ENCODE results near the gene CEBPB. TPM values are rescaled to one million over a fixed set of nuclear protein-coding genes. Genes with fewer than 3 reads are reported as not detected.

Gene CEBPB
- total RNA-seq, 1 donor from 2014 or later: 113 TPM

DNA sequence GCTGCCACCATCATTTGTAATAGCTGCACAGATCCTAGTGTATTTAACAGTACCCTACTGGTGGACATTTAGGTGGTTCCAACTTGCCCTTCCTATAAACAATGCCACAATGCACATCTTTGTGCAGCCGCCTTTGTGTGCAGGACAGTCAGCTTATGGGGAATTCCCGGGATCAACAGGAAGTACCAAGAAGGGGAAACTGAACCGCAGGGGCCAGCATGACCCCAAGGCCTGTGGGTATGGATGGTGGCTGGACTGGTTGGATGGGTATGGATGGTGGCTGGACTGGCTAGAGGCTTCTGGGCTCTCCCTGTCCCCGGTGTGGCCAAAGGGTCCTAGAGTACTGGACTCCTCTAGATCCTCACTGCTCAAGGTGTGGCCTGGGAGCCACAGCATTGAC is 46.7 kb downstream of the CEBPB start:
- no peak for DNase-seq (ENCODE audit: low spot score)
- intact Hi-C loops (cut with DNase I): no loop called here

DNA sequence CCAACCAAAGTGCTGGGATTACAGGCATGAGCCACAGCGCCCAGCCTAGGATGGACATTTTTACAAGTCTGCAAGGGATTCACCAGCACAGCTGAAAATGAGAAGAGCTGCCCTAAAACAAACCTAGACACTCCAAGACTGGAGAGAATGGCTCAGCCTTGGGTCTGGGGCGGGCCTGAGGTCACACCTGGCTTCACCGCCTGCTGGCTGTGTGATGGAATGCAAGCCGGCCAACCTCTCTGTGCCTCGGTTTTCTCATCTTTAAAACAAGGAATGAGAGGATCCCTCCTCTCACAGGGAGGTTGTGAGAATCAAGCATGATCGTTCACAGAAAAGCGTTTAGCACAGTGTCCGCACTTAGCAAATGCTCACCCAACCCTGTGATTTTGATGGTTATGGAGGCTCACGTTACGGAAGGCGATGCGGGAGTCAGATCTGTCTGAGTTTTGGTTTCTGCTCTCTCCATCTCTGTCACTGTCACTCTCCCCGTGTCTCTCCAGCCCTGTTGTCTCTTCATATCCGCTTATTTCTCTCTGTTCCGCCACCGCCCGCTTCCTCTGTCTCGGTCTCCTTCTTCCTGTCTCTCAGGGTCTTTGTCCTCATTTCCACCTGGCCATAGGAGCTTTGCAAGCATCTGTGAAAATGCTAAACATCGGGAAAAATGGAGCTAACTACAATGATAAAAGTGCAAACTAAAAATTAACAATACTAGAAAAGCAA is 47.6 kb downstream of the CEBPB start:
- DNase-seq (ENCODE audit: low spot score) (no peak), ATAC-seq (no peak)
- intact Hi-C loops (cut with DNase I): no loop called here

More for the DNA sequence above, 46.7 kb downstream of the CEBPB start:
- ATAC-seq: no peak

DNA sequence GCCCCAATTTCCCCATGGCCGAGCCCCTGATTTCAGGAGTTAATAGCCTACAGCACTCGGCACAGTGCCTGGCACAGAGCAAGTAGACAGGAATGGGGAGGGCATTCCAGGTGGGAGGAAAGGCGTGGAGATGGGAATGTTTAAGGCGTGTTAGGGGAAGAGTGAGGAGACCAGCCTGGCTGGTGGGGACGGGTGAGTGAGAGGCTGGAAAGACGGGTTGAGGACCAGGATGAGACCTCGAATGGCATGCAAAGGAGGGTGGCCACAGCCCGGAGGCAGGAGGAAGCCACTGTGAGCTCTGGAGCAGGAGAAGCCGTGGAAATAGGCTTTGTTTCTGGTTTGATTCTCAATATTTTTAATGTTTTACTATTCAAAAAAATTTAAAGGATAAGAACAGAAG is 49.5 kb downstream of the CEBPB start:
- intact Hi-C loops (cut with DNase I): no loop called here
- DNase-seq (ENCODE audit: low spot score) (no peak), ATAC-seq (no peak)

DNA sequence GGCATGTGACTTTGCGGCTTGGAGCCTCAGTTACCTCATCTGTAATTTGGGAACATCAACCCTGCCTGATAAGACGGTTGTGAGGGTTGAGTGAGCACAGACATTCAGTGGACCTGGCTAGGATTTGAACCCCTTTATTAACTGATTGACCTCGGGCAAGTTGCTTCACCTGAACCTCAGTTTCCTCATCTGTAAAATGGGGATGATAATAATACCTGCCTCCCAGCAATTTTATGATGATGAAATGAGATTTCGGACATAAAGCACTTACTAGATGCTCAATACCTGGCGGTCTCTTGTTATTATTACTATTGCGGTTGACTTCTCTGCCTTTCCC is 51.5 kb downstream of the CEBPB start:
- no peak for DNase-seq (ENCODE audit: low spot score)
- ATAC-seq: no peak
- intact Hi-C loops (cut with DNase I): no loop called here

Other genes starting within 250 kb of the CEBPB start
- gene SNAI1, start 207.8 kb upstream of the CEBPB start, total RNA-seq: 32.6 TPM
- 93.4 TPM for gene UBE2V1, start 77.7 kb upstream of the CEBPB start, total RNA-seq
- 39.5 TPM for gene PEDS1, start 37.1 kb upstream of the CEBPB start, total RNA-seq